ENCODE measurements around the gene PPP1R1A.

The PPP1R1A gene, protein sequence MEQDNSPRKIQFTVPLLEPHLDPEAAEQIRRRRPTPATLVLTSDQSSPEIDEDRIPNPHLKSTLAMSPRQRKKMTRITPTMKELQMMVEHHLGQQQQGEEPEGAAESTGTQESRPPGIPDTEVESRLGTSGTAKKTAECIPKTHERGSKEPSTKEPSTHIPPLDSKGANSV

GRCh38 chr12:54588110-54588889, at the start of gene PPP1R1A:
TSS of gene PPP1R1A (minus strand) at chr12:54588659. CDS start at chr12:54588488, 171 bp downstream.
- DNase-seq = peak; percentile 64

- DNase-seq = no peak
These were observed 46.3 kb upstream of the PPP1R1A start, which contains the start of gene LACRT for GRCh38 chr12:54634795-54635194. TSS of gene LACRT (minus strand) at chr12:54634895. CDS start at chr12:54634841, 54 bp downstream.

DNA sequence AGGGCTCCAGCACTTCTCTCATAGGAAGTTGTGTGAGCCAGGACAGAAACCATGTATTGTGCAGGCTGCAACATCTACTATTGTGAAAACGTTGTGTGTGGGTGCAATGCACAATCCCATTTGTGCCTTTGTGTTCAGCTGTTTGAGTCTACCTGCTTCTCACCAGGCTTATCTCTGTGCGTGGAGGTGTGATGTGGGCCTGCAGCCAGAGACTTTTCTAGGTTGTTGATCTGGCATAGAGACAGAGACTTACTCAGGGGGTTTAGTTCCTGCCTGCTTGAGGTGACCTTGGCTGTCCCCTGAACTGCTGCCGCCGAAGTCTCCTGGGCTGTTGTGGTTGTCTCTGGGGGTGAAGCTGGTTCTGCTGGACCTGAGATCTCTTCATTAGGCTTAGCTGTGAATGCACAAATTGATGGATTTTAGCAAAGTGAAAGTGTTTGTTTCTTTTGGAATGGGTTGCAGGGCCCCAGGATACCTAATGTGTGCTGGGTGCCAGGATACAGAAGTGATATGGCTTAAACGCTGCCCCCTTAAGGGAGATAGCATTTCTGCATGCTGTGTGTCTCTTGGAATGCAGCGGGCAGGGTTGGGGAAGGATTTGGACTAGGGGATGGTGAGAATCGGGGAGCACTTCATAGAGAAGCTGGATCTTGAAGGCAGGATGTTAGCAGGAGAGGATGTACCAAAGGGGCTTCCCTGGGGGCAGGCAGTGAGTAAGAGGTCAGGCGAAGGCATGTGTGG, 43.7 kb upstream of the PPP1R1A start:
- DNase-seq = no peak

GRCh38 chr12:54631551-54631950, 43.1 kb upstream of the PPP1R1A start:
- no peak for DNase-seq

- no peak for DNase-seq
These were observed 41.5 kb upstream of the PPP1R1A start for GRCh38 chr12:54629925-54630324.

DNA sequence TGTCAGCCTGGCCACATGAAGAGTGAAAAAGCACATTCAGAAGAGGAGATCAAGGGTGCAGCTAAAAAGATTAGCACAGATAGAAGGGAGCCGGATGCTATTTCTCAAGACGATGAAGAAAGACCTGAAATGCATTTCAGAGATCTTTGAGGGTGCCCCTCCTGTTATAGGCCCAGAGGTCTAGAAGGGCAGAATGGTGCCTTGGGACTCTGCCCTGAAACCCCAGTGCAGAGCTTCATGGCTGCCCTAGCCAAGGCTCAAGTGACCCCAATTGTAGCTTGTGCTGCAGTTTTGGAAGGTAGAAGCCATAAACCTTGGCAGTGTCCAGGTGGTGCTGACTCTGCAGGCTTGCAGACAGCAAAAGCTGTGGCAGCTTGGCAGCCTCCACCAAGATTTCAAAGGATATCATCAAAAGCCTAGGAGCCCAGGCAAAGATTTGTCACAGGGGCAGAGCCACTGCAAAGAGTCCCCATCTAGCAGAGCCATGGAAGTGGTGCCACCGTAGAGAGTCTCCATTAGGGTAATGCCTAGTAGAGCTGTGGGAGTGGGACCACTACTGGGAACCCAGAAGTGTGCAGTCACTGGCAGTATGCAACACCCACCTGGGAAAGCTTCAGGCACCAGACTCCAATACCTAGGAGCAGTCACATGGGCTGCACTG, 39.9 kb upstream of the PPP1R1A start:
- DNase-seq = no peak

- no peak for DNase-seq
These were observed 38.8 kb upstream of the PPP1R1A start for GRCh38 chr12:54627304-54627703.

DNA sequence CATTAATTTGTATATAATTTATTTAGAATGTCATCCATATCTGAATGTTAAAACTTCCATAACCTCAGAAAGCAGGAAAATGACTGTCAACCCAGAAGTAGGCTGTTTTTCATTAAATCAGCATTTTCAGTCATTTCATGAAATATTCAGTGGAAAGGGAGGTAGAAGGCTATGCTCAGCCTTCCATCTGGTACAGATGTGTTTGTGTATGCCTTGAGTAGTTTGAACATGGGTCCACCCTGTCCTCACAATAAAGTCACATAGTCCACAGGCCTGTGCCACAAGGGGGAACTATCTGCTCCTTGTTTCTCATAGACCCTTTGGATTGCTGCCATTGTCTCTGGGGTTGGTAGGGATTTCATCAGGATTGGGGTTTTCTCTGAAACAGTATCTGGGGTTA, 37.1 kb upstream of the PPP1R1A start:
- no peak for DNase-seq

DNA sequence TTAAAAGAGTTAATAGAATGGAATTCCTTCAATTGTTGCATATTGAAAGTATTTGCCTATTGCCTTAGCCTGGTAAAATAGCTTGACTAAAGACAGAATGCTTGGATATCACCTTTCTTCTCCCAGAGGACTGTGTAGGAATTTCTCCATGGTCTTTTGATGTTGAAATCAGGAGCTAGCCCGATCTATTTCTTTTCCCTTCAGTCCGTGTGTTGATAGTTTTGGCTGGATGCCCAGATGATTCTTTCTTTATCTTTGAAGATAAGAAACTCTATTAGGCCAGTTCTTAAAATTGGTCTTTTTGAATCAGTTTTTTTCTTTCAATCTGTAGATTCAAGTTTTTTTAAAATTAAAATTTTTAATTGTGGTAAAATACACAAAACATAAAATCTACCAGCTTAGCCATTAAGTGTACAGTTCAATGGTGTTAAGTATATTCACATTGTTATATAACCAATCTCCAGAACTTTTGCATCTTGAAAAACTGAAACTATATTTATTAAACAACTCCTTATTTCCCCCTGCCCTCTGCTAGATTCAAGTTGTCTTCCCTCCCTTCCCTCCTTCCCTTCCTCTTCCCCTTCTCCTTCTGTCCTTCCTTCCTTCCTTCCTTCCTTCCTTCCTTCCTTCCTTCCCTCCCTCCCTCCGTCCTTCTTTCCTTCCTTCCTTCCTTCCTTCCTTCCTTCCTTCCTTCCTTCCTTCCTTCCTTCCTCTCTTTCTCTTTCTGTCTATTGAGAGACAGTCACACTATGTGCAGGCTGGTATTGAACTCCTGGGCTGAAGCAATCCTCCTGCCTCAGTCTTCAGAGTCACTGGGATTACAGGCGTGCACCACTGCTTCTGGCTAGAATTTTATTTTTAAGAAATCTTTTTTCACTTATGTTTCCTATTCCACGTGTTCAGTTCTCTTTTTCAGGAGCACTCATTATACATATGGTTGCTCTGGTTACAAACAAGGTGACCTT, 36.1 kb upstream of the PPP1R1A start:
- DNase-seq = no peak

- no peak for DNase-seq
These were observed 34.2 kb upstream of the PPP1R1A start for GRCh38 chr12:54622463-54623183.

GRCh38 chr12:54616933-54617680, 28.6 kb upstream of the PPP1R1A start:
- no peak for DNase-seq

GRCh38 chr12:54612225-54612750, 23.8 kb upstream of the PPP1R1A start:
- no peak for DNase-seq

DNA sequence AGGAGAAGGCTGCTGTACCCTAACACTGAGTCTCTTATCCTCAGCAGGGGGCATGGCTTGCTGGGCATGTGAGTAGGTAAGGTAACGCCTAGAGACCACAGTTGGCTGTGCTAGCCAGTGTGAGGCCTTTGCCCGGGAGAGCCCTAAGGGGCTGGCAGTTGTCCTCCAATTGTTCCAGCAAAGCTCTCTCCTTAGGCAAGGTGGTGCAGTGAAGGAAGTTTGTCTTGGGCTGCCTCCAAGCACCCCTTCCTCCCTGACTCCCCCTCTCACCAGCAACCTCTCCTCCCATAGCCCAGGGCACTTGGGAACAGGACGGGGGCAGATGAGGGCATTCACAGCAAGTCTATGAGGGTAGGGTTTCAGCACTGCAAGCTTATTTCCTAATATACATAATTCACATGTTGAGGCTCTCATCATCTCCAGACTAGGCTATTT, 23.3 kb upstream of the PPP1R1A start:
- no peak for DNase-seq

- DNase-seq = no peak
These were observed 20.3 kb upstream of the PPP1R1A start for GRCh38 chr12:54608769-54609168.

DNA sequence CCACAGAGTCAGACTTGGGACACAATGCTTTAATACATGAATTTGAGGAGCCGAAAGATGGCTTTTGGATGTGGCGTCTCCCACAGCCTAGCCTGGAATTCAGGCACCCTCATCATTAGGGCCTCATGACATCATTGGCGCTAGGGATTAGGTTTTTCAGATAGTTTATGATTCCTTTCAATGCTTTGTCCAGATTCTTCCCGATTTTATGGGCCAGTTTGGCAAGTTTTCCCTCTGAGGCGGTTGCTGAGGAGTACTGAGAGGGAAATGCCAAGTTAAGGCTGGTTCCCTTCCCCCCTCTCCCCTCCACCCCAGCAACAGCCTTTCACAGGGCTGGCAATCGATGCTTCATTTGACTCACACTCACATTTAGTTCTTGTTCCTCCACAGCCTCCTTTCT, 19.7 kb upstream of the PPP1R1A start:
- no peak for DNase-seq

GRCh38 chr12:54606556-54606955, 18.1 kb upstream of the PPP1R1A start:
- no peak for DNase-seq

- no peak for DNase-seq
These were observed 16.9 kb upstream of the PPP1R1A start for GRCh38 chr12:54605138-54605970.

DNA sequence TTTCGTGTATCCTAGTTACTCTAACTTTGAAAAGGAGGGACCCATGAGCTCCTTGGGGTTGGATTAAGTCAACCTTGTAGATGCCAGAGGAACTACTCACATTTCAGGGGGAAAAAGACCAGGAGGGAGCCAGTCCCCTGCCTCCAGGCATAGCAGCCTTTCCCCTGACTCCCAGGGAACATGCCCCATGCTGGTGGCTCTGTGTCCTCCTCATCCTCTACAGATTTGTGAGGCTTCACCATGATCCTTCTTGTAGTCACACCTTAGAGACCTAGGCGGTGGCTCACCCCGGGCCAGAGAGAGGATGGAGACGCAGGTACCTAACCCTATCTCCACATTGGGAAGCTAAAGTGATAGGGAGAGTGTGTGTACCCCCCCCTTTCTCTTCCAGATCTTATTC, 16.0 kb upstream of the PPP1R1A start:
- DNase-seq = no peak

DNA sequence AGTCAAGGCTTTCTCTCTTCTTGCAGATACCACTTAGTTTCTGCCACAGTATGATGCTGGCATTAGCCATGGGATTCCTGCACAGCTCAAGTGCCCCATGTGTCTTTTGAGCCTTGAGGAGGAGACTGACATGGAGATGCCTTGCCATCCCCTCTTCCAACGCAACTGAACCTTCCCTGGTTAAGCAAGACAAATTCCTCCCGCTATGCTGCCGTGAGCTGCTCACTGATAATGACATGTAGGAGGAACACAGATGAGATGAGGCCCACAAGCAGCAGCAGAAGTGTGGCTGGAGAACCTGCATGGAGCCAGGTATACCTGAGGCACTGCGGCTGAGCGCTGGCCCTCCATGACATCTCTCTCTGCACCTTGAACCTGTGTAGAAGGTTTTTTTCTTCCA, 15.4 kb upstream of the PPP1R1A start:
- no peak for DNase-seq
